ENCODE results near the gene FADS2.
A peak's percentile ranks its signal among the peaks of the same experiment; 100 is the strongest.

Gene FADS2

DNA sequence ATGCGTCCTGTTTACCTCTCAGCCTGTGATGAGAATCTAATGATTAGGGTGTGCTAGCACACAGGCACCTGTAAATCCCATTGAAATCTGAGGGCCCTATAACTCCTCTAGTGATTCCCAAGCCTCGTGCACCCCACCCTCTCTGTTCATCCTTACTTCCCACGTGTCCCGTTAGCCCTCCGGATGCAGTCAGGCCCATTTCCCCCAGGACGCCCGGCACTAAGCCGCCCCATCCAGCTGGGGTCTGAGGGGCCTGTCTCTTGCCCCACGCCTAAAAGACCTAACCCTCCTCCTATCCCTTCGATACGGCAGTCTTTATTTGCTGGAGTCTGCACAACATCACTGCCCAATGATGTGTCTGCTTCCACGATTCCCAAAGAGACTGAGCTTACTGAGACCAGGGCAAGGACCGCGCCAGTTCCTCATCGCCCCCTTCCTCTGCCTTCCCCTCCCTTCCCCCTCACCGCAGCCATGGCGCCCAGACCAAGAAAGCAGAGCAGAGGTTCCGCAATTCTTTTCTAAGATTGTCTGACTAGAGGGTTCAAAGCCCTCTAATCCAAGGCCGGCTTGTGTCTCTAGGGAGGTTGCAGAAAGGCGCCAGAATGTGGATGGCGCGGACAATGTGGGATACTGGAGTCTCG is 1.1 kb upstream of the FADS2 start:
- no peak for DNase-seq

DNA sequence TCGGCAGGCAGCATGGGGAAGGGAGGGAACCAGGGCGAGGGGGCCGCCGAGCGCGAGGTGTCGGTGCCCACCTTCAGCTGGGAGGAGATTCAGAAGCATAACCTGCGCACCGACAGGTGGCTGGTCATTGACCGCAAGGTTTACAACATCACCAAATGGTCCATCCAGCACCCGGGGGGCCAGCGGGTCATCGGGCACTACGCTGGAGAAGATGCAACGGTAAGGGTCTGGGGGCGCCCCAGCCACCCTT is 204 bp downstream of the FADS2 start:
- no peak for DNase-seq

DNA sequence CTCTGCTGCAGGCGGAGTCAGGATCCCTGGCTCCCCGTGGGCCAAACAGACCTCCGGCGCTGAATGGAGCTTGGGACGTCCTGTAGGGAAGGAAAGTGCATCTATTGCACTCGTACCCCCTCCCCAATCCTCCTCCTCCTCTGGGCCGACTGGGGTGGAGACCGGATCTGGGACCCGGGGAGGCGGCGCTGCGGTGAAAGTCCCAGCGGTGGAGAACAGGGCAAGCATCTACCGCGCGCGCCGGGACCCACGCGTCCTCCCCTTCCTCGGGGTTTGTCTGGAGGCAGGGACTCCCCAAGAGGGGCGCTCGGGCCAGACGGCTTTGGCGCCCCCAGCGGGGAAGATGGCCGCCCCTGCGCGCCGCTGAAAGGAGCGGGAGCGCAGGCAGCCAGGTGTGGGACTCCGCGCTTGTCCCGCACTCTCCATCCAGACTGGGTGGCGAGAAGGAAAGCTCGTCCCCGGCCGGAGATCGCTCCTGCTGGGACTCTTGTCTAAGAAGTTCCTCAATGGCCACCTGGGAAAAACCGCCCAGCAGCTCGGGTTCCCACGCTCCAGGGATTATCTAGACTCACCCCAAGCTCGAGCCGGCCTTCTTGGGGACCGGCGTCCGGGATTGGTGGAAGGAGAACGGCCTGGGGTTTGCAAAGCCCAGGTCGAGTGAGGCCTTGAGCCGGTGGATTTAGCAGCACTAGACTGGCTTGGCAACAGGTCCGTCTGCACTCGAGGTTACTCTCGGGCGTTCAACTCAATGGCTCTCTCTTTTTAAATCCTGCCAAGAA is 718 bp downstream of the FADS2 start:
- DNase-seq, result no peak

DNA sequence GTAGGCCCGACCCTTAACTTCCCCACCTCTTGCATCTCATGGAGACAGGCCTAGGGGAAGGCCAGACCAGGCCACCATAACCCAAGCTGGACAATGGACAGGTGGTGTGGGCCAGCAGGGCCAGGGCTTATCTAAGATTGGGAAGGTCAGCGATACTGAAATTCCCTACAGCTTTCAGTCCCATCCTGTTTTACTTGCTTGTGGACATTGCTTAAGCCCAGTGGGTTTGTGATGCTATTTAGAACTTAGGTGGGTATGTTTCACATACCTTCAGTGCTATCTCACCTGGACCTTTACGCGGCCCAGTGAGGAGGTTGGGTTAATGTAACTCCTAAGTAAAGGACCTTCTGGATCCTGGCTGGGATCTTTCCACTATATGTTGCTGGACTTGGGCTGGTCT is 1.7 kb downstream of the FADS2 start:
- DNase-seq, result no peak

DNA sequence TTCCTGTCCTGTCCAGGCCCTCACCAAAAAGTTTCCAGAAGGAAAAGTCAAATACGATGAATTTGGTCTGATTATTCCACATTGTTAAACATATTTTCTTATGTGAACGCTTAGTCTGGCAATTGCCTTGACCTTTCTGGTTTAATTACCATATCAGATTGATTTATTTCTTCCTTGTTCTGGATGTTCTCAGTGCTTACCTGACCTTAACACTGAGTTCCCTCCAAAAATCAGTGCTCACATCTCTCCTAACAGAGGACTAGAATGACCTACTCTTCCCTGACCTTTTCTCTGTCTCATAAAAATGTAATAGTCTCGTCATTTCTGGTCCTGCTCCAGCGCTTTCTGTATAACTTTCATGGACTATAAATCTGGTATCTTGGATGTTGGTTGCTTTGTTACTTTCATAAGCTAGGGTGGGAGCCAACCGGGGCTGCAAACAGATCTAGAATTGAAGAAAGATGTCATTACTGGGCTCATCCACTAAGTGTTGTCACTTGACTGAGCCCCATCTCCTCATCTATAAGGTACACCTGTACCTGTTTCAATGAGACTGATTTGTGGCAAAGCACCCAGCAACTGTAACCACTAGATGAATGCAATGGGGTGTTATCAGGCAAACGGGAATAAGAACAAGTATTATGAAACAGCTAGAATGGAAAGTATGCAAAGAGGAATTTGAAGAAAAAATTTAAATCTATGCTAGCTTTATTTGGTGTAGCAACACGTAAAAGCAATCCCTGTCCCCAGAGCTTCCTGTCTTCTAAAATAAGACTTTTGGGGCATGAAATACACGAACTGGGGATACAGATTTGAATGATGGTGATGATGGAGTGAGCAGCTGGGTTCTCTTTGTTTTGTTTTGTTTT is 2.4 kb downstream of the FADS2 start:
- no peak for DNase-seq

DNA sequence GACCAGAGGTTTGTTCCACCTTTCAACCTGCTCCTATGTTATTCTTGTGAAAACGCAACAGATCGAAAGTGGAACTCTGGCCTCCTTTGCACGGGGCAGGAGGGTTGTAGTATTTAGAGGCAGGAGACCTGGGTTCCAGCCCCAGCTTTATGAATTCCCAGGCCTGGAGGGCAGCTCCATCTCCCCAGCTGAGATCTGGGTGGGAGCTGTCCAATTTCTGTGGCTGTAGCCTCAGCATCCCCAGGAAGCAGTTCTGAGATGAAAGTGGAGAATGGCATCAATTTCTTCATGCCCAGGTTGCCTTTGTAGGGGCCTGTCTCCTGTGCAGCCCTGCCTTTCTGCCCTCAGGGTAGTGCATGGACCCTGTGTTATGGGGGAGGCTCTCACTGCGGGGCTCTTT is 4.1 kb downstream of the FADS2 start:
- no peak for DNase-seq

DNA sequence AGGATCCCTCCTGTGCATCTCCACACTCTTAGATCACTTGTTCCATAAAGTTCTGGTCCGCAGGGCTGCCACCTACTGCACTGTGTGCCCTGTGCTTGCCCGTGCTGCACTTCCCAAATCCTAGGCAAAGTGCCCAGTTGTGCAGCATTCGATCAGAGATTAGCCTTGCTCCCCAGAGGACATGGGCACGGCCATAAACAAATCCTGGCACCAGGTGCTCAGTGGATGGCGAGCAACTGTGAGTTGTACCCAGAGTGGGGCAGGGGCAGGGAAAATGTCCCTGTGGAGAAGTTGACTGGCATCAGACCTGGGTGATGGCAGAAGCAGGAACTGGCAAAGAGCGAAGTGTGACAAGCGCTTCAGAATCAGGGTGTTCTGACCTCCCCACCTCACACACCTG is 4.7 kb downstream of the FADS2 start:
- no peak for DNase-seq

DNA sequence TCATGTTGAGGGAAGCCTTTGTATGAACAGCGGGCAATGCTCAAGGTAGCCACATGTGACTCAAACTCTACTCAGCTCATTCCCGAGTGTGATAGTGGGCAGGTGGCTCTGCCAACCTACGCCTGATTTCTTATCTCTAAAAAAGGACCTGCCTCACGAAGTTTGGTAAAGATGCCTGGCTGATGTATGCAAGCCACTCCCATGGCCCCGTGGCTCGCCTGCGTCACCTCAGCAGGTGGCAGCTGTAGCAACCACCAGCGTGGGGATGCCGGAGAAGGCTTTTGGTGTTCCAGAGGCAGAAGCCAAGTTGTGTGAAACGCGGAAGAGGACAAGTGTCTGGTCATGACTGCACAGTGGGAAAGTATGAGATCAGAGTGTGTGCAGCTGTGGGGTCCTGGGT is 5.4 kb downstream of the FADS2 start:
- DNase-seq, result no peak

DNA sequence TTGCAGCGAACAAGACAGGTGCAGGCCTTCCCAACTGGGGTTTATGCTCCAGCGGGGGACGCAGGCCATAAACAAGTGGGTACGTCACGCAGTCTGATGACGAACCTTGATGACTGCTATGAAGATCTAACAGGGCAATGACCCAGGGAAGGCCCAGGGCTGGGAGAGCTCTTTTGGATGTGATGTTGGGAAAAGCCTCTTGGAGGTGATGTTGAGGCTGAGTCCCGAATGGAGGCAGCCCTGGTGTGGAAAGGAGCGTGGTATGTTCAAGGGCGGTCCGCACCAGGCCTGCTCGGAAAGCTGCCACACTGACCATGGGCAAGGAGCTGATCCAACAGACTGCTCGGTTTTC is 5.8 kb downstream of the FADS2 start:
- DNase-seq, result no peak

DNA sequence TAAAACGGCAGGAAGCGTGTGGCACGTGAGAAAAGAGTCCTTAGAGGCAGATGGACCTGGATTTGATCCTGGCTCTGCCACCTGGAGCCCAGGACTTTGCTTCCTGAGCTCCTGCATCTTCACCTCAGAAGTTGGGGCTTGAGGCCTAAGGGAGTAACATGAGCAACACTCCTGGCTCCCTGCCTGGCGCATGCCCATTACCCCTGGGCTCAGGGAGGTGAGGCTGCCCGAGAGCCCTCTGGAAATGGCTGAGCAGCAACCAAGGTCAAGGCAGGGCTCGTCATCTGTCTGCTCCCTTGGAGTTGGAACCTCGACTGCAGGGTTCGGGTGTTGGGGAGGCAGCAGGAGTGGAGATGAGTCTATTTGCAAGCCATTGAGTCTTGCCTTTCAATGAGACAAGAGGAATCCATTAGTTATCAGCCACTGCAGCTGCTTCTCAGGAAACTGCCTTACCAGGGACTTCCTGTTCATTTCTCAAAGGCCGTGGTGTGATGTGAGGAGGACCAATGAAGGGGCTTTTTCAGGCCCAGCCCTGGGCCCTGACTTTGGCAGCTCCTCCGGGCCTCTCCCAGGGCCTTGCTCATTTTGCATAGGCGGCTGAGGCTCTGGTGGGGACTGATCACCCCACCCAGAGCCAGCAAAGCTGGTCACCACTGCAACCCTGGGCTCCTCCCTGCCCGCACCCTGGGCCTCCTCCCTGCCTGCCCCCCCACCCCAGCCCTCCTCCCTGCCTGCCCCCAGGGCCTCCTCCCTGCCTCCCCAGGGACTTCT is 6.4 kb downstream of the FADS2 start:
- DNase-seq, result peak; percentile 60

DNA sequence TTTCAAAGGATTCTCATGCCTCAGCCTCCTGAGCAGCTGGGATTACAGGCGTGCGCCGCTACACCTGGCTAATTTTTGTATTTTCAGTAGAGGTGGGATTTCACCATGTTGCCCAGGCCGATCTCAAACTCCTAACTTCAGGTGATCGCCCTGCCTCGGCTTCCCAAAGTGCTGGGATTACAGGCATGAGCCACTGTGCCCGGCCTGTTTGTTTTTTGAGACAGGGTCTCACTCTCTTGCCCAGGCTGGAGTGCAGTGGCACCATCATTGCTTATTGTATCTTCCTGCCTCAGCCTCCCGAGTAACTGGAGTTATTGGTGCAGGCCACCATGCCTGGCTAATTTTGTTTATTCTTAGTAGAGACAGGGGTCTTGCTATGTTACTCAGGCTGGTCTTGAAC is 8.1 kb downstream of the FADS2 start:
- no peak for DNase-seq

DNA sequence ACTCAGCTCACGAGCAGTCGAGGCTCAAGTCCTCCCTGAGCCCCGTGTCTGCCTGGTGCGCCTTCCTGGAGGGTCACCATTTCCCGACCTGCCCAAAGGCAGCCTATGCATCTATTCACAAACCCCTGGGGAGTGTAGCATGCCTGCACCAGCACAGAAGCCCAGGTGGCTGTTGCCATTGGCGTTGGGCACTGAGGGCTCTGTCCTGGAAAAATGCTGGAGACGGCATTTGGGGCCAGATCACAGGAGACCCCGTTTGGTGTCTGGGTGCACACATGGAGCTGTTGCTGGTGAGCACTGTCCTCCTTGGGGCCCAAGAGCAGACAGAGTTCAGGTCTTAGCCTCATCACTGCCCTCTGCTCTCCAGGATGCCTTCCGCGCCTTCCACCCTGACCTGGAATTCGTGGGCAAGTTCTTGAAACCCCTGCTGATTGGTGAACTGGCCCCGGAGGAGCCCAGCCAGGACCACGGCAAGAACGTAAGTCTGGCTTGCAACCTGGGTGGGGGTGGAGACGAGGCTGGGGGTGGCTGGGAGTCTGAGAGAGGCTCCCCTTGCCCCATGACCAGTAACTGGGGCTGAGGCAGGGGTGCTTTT is 9.4 kb downstream of the FADS2 start:
- no peak for DNase-seq

DNA sequence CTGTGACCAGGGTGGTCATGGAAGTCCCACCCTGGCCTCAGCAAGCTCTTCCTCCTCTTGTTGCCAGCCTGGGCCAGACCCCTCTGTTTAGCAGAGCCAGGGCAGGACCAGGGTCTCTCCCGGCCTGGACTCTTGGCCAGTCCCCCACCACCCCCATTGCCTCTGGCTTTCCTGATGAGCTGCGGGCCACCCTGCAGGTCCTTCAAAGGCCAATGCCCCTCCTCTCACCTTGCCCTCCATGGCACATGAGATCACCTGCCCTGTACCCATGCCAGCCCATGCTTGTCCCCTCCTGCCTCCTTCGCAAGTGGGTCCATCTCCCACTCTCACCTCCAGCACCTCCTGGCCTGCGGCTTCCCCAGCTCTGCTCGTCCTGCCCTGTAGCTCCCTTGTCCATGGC is 10.4 kb downstream of the FADS2 start:
- no peak for DNase-seq

DNA sequence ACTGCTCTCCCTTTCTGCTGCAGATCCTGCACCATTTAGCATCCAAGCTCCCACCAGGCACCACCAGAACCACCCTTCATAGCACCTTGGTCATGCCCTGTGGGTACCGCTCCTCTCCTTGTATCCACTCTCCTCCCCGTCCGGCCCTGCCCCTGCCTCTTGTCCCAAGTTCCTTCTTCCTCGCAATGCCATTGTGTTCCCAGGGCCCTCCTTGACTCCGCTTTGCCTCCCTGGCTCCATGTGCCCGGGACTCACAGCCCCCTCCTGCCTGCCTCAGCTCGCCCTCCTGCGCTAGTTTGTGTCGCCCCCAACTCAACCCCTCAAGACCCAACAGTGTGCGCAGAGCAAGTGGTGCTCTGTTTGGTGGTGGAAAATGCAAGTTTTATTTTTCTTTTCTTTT is 10.8 kb downstream of the FADS2 start:
- no peak for DNase-seq

DNA sequence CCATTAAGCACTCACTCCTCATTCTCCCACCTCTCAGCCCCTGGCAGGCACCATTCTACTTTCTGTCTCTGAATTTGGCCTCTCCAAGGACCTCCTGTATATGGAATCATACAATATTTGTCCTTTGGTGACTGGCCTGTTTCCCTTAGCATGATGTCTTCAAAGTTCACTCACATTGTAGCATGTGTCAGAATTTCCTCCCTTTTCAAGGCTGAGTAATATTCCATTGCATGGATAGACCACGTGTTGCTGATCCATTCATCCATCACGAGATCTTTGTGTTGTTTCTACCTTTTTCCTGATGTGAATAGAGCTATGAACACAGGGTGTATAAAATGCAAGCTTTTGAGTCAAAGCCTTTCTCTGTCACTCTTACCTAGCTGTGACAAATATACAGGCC is 11.6 kb downstream of the FADS2 start:
- no peak for DNase-seq

DNA sequence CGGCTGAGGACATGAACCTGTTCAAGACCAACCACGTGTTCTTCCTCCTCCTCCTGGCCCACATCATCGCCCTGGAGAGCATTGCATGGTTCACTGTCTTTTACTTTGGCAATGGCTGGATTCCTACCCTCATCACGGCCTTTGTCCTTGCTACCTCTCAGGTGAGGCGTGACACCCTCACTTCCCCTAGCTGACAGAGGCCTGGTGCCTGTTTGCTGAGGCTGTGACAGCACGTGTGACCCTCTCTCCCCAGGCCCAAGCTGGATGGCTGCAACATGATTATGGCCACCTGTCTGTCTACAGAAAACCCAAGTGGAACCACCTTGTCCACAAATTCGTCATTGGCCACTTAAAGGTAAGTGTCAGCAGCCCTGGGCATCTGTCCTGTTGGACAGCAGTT is 12.3 kb downstream of the FADS2 start:
- DNase-seq, result no peak

DNA sequence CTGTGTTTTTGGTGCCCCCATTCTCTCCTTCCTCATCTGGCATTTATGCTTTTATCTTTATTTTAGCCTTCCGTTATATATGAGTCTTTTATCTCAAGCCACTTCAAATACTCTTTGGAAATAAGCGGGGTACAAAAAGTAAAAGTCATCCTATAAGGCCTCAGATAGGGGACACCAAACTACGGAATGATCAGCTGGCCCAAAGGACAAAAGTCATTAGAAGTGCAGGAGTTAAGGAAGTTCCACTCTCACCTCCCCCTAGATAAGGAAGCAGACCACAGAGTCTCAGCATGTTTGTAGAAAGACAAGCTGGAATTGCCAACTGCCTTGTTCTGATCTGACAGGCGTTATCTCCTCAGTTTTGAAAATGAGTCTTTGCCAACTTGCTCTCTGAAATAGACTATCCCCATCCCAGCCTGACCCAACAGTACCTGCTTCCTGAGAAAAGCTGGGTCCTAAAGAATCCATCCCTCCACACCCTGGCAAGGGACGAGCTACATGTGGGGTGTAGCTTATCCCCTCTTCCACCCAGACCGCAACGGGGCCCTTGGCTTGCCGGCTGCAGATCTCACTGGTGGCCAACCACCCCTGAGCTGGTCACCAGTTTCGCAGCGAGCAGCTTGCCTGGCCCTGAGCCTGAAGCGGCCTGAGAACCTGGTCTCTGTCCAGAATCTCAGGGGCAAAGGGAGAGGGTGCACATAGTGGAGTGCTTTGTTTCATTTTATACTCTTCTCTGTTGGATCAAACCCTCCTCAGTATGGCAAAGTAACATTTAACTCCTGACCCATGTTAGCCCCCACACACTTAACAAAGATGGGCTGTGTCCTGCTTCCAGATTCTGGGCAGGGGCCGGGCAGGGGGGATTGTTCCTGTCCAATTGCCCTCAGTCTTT is 13.8 kb downstream of the FADS2 start:
- DNase-seq, result no peak

DNA sequence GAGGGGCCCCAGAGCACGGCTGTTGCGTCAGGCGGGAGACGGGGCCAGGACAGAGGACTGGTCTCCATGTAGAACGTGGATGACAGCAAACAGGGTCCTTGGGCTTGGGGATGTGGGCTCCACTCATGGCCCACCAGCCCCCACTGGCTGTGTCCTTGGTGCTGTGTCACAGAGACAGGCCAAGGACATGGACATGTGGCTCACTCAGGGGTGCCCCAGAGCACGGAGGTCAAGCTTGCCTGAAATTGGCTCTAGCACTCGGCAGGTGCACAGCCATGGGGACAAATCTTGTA is 14.4 kb downstream of the FADS2 start:
- DNase-seq, result no peak

DNA sequence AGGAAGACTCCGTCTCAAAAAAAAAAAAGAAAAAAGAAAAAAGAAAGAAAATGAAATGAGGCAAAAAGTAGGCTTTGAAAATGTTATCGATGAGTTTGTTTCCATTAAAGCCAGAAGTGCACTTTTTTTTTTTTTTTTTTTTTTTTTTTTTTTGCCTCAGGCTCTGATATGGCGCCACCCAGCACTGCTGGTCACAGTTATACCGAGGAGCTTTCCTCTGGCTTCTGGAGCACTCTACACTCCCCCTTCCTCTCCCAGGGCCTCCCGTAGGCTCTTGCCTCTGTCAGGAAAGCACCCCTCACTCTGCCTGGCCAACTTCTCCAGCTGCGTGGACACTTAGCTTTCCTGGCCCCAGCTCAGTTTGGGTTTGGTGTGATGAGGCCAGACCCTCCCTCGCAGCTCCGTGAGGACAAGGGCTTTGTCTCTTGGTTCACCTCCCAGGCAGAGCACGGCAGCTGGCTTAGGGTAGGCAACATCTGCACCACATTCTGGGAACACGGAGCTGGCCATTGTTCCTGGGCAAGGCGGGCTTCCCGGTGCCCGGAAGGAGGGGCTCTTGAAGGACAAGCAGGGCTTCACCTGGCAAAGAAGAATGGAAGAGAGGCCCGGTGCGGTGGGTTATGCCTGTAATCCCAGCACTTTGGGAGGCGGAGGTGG is 16.9 kb downstream of the FADS2 start:
- no peak for DNase-seq

DNA sequence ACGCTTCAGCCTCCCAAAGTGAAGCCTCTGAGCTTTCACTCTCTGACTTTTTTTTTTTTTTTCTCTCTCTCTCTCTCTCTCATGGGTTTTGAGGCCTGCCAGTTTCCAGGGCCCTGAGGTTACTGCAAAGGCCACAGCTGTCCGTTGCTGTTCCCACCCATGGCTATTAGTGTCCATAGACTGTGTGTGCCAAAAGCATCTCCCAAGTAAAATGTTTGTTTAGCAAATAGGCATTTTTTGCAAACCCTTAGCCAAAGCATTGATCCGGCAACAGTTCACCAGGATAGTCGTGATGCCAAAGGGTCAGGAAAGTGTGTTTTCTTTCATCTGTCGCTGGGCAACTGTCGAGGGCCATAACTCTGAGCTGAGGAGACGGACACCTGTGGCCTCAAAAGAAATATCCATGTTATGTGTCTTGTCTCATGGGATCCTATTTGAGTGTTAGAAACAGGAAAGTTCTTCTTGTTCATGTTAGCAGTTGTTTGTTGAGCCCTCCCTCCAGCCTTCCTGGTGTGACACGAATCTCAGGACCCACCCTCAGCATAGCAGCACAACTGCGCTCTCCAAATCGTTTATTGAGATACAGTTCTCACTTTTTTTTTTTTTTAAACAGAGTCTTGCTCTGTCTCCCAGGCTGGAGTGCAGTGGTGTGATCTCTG is 18.4 kb downstream of the FADS2 start:
- no peak for DNase-seq

DNA sequence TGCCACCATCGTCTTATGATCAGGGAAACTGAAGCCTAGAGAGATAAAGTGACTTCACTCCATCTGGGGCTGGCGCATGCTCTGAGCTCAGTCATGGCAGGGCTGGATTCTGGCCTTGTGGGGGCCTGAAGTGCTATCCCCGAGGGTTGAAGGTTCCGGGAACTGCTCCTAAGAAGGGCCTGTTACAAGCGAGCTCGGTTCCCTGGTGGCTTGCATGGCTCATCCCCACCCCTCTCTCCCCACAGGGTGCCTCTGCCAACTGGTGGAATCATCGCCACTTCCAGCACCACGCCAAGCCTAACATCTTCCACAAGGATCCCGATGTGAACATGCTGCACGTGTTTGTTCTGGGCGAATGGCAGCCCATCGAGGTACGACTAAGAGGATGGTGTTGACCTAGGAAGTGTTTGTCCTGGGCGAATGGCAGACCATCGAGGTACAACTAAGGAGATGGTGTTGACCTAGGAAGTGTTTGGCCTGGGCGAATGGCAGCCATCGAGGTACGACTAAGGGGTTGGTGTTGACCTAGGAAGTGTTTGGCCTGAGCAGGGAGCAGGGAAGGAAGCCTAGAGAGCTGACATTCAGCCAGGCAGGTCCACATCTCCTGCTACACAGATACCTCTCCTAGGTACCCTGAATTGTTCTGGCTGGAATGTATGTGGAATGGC is 19.9 kb downstream of the FADS2 start:
- DNase-seq, result no peak
